H9 (cell line): ENCODE results near the gene ENDOU. TPM values are rescaled to one million over a fixed set of nuclear protein-coding genes. Genes with fewer than 3 reads are reported as not detected.

Source experiments
- DNase-seq: peaks from one replicate; pipeline ENCODE4 v3.0.0-alpha.2; 2017
- H2AFZ ChIP-seq: one replicate; pipeline ENCODE4 v1.6.1; 2013; ENCODE audit warnings: mild to moderate bottlenecking, low read length, control low read depth, moderate library complexity
- H2AK5ac ChIP-seq: 2 replicates; pipeline ENCODE4 v1.6.1; 2013; ENCODE audit warnings: low read length, control low read depth, mixed read lengths; ENCODE audit not compliant: insufficient read length
- H2BK120ac ChIP-seq: one replicate; pipeline ENCODE4 v1.6.1; 2013; ENCODE audit warnings: low read depth, mild to moderate bottlenecking, low read length, control low read depth, inconsistent platforms; ENCODE audit not compliant: poor library complexity, severe bottlenecking
- H2BK12ac ChIP-seq: 2 replicates; pipeline ENCODE4 v1.6.1; 2013; ENCODE audit warnings: low read length, control low read depth, mixed read lengths, low read depth; ENCODE audit not compliant: insufficient read length
- H2BK15ac ChIP-seq: 2 replicates; pipeline ENCODE4 v1.6.1; 2013; ENCODE audit warnings: low read depth, low read length, control low read depth
- H2BK20ac ChIP-seq: one replicate; pipeline ENCODE4 v1.6.1; 2013; ENCODE audit warnings: low read depth, mild to moderate bottlenecking, low read length, control low read depth, inconsistent platforms; ENCODE audit not compliant: poor library complexity, severe bottlenecking
- H2BK5ac ChIP-seq: 2 replicates; pipeline ENCODE4 v1.6.1; 2013; ENCODE audit warnings: low read length, control low read depth, mixed read lengths; ENCODE audit not compliant: insufficient read length
- H3K14ac ChIP-seq: 2 replicates; pipeline ENCODE4 v1.6.1; 2013; ENCODE audit warnings: low read length, control low read depth; ENCODE audit not compliant: insufficient read depth
- H3K18ac ChIP-seq: 2 replicates; pipeline ENCODE4 v1.6.1; 2013; ENCODE audit warnings: low read depth, mild to moderate bottlenecking, mixed read lengths, low read length, control low read depth; ENCODE audit not compliant: insufficient read length
- H3K23ac ChIP-seq: 2 replicates; pipeline ENCODE4 v1.6.1; 2013; ENCODE audit warnings: low read length, control low read depth, mixed read lengths, low read depth; ENCODE audit not compliant: insufficient read length
- H3K23me2 ChIP-seq: 2 replicates; pipeline ENCODE4 v1.6.1; 2013; ENCODE audit warnings: low read depth, mild to moderate bottlenecking, mixed read lengths, low read length, control low read depth; ENCODE audit not compliant: insufficient read length, poor library complexity, severe bottlenecking
- H3K27ac ChIP-seq: 2 replicates; pipeline ENCODE4 v1.5.1; 2013; ENCODE audit warnings: low read length, control low read depth, mixed read lengths, low read depth; ENCODE audit not compliant: insufficient read length
- H3K27me3 ChIP-seq: 2 replicates; pipeline ENCODE4 v1.6.1; 2013; ENCODE audit warnings: low read length, control low read depth, inconsistent platforms; ENCODE audit not compliant: insufficient read depth
- H3K4ac ChIP-seq: 2 replicates; pipeline ENCODE4 v1.6.1; 2013; ENCODE audit warnings: low read depth, mild to moderate bottlenecking, control low read depth, inconsistent platforms, low read length, moderate library complexity
- H3K4me1 ChIP-seq: 2 replicates; pipeline ENCODE4 v1.6.1; 2013; ENCODE audit warnings: low read length, control low read depth, inconsistent platforms; ENCODE audit not compliant: insufficient read depth
- H3K4me2 ChIP-seq: 2 replicates; pipeline ENCODE4 v1.6.1; 2013; ENCODE audit warnings: low read length, control low read depth, mixed read lengths; ENCODE audit not compliant: insufficient read length, insufficient read depth
- H3K56ac ChIP-seq: 2 replicates; pipeline ENCODE4 v1.6.1; 2013; ENCODE audit warnings: low read depth, mild to moderate bottlenecking, mixed read lengths, low read length, control low read depth; ENCODE audit not compliant: insufficient read length
- H3K79me1 ChIP-seq: 2 replicates; pipeline ENCODE4 v1.6.1; 2013; ENCODE audit warnings: low read depth, mild to moderate bottlenecking, moderate library complexity, low read length, control low read depth, inconsistent platforms; ENCODE audit not compliant: insufficient read depth, poor library complexity, severe bottlenecking
- H3K79me2 ChIP-seq: 2 replicates; pipeline ENCODE4 v1.6.1; 2013; ENCODE audit warnings: low read length, control low read depth, inconsistent platforms; ENCODE audit not compliant: insufficient read depth
- H3K9ac ChIP-seq: 2 replicates; pipeline ENCODE4 v1.6.1; 2013; ENCODE audit warnings: low read length, control low read depth, mixed read lengths; ENCODE audit not compliant: insufficient read length; ENCODE audit errors: extremely low read depth
- H3K9me3 ChIP-seq: one replicate; pipeline ENCODE4 v1.6.1; 2013; ENCODE audit warnings: low read depth, low read length, inconsistent platforms; ENCODE audit not compliant: control insufficient read depth
- H3T11ph ChIP-seq: one replicate; pipeline ENCODE4 v1.6.1; 2013; ENCODE audit warnings: mild to moderate bottlenecking, low read length, control low read depth, inconsistent platforms
- H4K20me1 ChIP-seq: one replicate; pipeline ENCODE4 v1.6.1; 2013; ENCODE audit not compliant: control insufficient read depth, insufficient read length, insufficient read depth
- H4K5ac ChIP-seq: 2 replicates; pipeline ENCODE4 v1.6.1; 2013; ENCODE audit warnings: low read depth, mild to moderate bottlenecking, mixed read lengths, low read length, control low read depth; ENCODE audit not compliant: insufficient read length
- H4K8ac ChIP-seq: replicated peaks from 2 replicates; pipeline ENCODE4 v1.6.1; 2013; ENCODE audit warnings: low read length, control low read depth, mixed read lengths, low read depth; ENCODE audit not compliant: insufficient read length
- H4K91ac ChIP-seq: 2 replicates; pipeline ENCODE4 v1.6.1; 2013; ENCODE audit warnings: low read depth, mild to moderate bottlenecking, moderate library complexity, mixed read lengths, low read length, control low read depth; ENCODE audit not compliant: insufficient read length
- H3K27ac Mint-ChIP-seq, 3 experiments: 2 replicates in 2 of 3; 3 replicates in 1 of 3; pipeline ENCODE4 v1.8.0; 2020 to 2021; ENCODE audit warnings: mixed read lengths in 3 of 3, mild to moderate bottlenecking in 1 of 3, moderate library complexity in 1 of 3
- H3K27me3 Mint-ChIP-seq: 2 replicates; pipeline ENCODE4 v1.8.0; 2021; ENCODE audit warnings: low read depth, mild to moderate bottlenecking, moderate library complexity, mixed read lengths
- H3K36me3 Mint-ChIP-seq, 3 experiments: 2 replicates in 2 of 3; 3 replicates in 1 of 3; pipeline ENCODE4 v1.8.0; 2020 to 2021; ENCODE audit warnings: low read depth in 3 of 3, mixed read lengths in 3 of 3; ENCODE audit not compliant: insufficient read depth in 1 of 3
- H3K4me1 Mint-ChIP-seq, 2 experiments: 2 replicates each; pipeline ENCODE4 v1.8.0; 2020; ENCODE audit warnings: mixed read lengths in 2 of 2
- H3K4me3 Mint-ChIP-seq, 2 experiments: 2 replicates in 1 of 2; 3 replicates in 1 of 2; pipeline ENCODE4 v1.8.0; 2020 to 2021; ENCODE audit warnings: mild to moderate bottlenecking in 2 of 2, mixed read lengths in 2 of 2, moderate library complexity in 1 of 2
- H3K9me3 Mint-ChIP-seq, 2 experiments: 2 replicates in 1 of 2; 3 replicates in 1 of 2; pipeline ENCODE4 v1.8.0; 2020; ENCODE audit warnings: mild to moderate bottlenecking in 2 of 2, mixed read lengths in 2 of 2, moderate library complexity in 1 of 2
- CTCF ChIP-seq: fragments of 200-600 bp; sonication (generic); conservative IDR thresholded peaks from 3 replicates; pipeline ENCODE4 v1.8.0; 2021; ENCODE audit warnings: antibody characterized with exemption, mild to moderate bottlenecking
- WGBS: extraction: QIAGEN DNeasy Blood & Tissue Kit; methylation state at CpG from one replicate; pipeline ENCODE4 v1.1.7; 2013; ENCODE audit warnings: missing lambda C conversion rate, low lambda C conversion rate, mixed read lengths; ENCODE audit not compliant: insufficient read length; ENCODE audit errors: extremely low coverage; 5-methylcytosine and 5-hydroxymethylcytosine counted together
- total RNA-seq: library from RNA; stranded (reverse); gene quantifications from 2 replicates; pipeline ENCODE4 v1.2.1, GENCODE V29; 2021

ENDOU gene
- total RNA-seq, 1 experiment from 2014 or later = not detected

GRCh38 chr12:47707905-47708543 lies 17.3 kb downstream of the ENDOU start:
- Histone ChIP-seq H2BK12ac (no peak overlapping the region), H3K56ac (no peak overlapping the region), H3K4me1 (no peaks in the 10 kb centered on the region; the same call in 1 of the 2 replicates), H4K5ac (no peak overlapping the region), H2AK5ac (no peak overlapping the region), H4K20me1 (no peaks in the 10 kb centered on the region), H2AFZ (no peak overlapping the region), H3K4me2 (no peak overlapping the region), H2BK120ac (no peak overlapping the region), H2BK5ac (no peak overlapping the region), H3K18ac (no peak overlapping the region), H3K9ac (no peak overlapping the region), H2BK15ac (no peak overlapping the region), H4K8ac (no peak overlapping the region), H3K27me3 (no peaks in the 10 kb centered on the region), H3K4ac (no peak overlapping the region), H3K27ac (no peak overlapping the region), H4K91ac (no peak overlapping the region), H3K9me3 (no peaks in the 10 kb centered on the region), H3T11ph (no peak overlapping the region), H3K23ac (no peak overlapping the region), H3K23me2 (peaks cover 6% of the 10 kb centered on the region), H3K79me2 (peaks cover 7% of the 10 kb centered on the region; the same call in 1 of the 2 replicates), H2BK20ac (no peak overlapping the region), H3K14ac (no peak overlapping the region), H3K79me1 (no peaks in the 10 kb centered on the region)
- peaks cover 20 to 22% of the 10 kb centered on the region in 2 experiments for H3K4me1 Mint-ChIP-seq
- peaks cover 2 to 4% (median 4%) of the 10 kb centered on the region in 3 experiments; a peak in 5 of 7 replicates for H3K36me3 Mint-ChIP-seq
- H3K27ac Mint-ChIP-seq = no peak overlapping the region
- no CpG with 5 or more reads among the region's 5 CpGs for WGBS
- no peak for TF ChIP-seq CTCF
- H3K9me3 Mint-ChIP-seq = no peaks in the 10 kb centered on the region
- DNase-seq = no peak
- no peak overlapping the region for H3K4me3 Mint-ChIP-seq
- peaks cover 4% of the 10 kb centered on the region; the same call in 1 of the 2 replicates for H3K27me3 Mint-ChIP-seq
